COR-L47 (cell line): Measurements from ENCODE around the gene PRRX1.

ENCODE experiments used
- DNase-seq: peaks from one replicate; lab custom pipeline; 2025; lab: John Stamatoyannopoulos, UW

Gene PRRX1

GRCh38 chr1:170664093-170664827 lies at the start of gene PRRX1:
Gene PRRX1 (plus strand): TSS chr1:170664131. CDS start chr1:170664219, 88 bp downstream.
- no peak for DNase-seq

GRCh38 chr1:170617591-170618330 lies 46.2 kb upstream of the PRRX1 start:
- no peak for DNase-seq

GRCh38 chr1:170618421-170618820 lies 45.5 kb upstream of the PRRX1 start:
- DNase-seq = no peak

- DNase-seq = peak; percentile 24
Observed at GRCh38 chr1:170619241-170620028, 44.5 kb upstream of the PRRX1 start.

GRCh38 chr1:170620164-170620563 lies 43.8 kb upstream of the PRRX1 start:
- no peak for DNase-seq

- DNase-seq = no peak
Observed at GRCh38 chr1:170623171-170623570, 40.8 kb upstream of the PRRX1 start.

- no peak for DNase-seq
Observed at GRCh38 chr1:170624146-170624545, 39.8 kb upstream of the PRRX1 start.

- no peak for DNase-seq
Observed at GRCh38 chr1:170630977-170631376, 33.0 kb upstream of the PRRX1 start.

- no peak for DNase-seq
Observed at GRCh38 chr1:170634293-170634692, 29.6 kb upstream of the PRRX1 start.

- DNase-seq = no peak
Observed at GRCh38 chr1:170634824-170635410, 29.0 kb upstream of the PRRX1 start.

- no peak for DNase-seq
Observed at GRCh38 chr1:170640581-170640980, 23.4 kb upstream of the PRRX1 start.

GRCh38 chr1:170657275-170657853 lies 6.6 kb upstream of the PRRX1 start:
- DNase-seq = no peak

GRCh38 chr1:170659399-170660035 lies 4.4 kb upstream of the PRRX1 start:
- no peak for DNase-seq

GRCh38 chr1:170660281-170660713 lies 3.6 kb upstream of the PRRX1 start:
- DNase-seq = no peak

- no peak for DNase-seq
Observed at GRCh38 chr1:170660871-170661645, 2.9 kb upstream of the PRRX1 start.

GRCh38 chr1:170661646-170662411 lies 2.1 kb upstream of the PRRX1 start:
- DNase-seq = no peak

- no peak for DNase-seq
Observed at GRCh38 chr1:170662561-170663403, 1.1 kb upstream of the PRRX1 start.

GRCh38 chr1:170663404-170664092 lies 383 bp upstream of the PRRX1 start:
- DNase-seq = no peak
